Measurements from ENCODE around the gene SCTR. TPM values are rescaled to one million over a fixed set of nuclear protein-coding genes. Genes with fewer than 3 reads are reported as not detected.

Gene SCTR
- total RNA-seq, 1 experiment from 2014 or later = not detected

DNA sequence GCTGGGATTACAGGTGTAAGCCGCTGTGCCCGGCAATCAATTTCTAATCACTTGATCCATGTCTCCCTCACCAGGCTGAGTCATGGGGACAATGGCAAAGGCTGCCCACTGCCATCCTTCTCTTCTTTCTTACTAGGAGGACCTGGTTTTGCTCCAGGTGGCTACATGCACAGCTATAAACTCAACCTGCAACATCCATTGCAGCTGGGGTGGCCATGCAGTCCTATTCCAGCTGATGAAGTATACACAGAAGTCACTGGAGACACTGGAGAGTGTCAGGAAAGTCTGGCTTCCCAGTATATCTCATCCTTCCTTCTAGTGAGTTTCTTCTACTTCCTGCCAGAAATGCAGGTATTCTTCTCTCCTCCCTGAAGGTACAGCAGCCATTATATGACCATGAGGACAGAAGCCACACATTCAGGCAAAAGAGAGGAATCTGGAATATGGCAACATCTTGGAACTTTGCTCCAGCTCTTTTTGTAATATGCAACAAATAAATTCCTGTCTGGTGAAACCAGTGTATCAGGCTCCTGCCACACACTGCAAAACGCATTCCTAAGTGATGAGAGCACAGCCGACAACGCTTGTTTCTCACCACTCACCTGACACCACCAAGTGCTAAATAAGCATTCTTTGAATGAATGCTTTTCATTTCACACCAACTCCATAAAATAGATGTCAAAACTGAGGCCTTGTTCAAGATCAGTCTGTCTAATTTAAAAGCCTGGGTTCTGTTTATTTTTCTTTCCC, 32.3 kb downstream of the SCTR start (continued):
- TF ChIP-seq, protein P1, sequence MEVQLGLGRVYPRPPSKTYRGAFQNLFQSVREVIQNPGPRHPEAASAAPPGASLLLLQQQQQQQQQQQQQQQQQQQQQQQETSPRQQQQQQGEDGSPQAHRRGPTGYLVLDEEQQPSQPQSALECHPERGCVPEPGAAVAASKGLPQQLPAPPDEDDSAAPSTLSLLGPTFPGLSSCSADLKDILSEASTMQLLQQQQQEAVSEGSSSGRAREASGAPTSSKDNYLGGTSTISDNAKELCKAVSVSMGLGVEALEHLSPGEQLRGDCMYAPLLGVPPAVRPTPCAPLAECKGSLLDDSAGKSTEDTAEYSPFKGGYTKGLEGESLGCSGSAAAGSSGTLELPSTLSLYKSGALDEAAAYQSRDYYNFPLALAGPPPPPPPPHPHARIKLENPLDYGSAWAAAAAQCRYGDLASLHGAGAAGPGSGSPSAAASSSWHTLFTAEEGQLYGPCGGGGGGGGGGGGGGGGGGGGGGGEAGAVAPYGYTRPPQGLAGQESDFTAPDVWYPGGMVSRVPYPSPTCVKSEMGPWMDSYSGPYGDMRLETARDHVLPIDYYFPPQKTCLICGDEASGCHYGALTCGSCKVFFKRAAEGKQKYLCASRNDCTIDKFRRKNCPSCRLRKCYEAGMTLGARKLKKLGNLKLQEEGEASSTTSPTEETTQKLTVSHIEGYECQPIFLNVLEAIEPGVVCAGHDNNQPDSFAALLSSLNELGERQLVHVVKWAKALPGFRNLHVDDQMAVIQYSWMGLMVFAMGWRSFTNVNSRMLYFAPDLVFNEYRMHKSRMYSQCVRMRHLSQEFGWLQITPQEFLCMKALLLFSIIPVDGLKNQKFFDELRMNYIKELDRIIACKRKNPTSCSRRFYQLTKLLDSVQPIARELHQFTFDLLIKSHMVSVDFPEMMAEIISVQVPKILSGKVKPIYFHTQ (CRISPR knock-in tag; IDR thresholded peaks at IDR 0.05) = no peak

DNA sequence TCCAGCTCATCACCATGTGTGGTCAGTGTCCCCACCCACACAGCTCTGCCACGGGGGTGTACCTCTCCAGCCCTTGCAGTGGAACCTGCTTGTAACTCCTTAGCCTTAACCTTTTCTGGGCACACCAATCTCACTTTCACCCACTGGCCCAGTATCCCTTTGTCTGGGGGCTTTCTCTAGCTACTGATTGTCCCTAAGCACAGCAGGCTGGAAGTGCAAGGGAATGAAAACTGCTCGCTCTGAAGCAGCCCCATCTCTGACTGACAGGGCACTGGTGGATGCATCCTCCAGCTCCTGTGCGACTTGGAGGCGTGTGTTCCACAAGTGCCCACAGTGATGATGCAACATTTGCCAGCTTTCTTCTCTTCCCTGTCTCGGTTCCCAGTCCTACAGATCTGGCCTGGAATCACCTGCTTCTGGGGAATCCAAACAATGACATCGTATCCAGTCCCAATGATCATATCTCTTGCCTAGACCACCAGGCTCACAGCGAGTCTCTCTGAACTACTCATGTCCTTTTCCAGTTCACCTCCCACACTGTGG, 33.6 kb downstream of the SCTR start:
- ATAC-seq (no peak), DNase-seq (ENCODE audit: low spot score) (no peak)
- Mint-ChIP-seq H3K4me1 (peaks cover 21% of the 10 kb centered on the region), H3K9me3 (no peaks in the 10 kb centered on the region), H3K27me3 (ENCODE audit: low read depth) (peaks cover 2% of the 10 kb centered on the region; the same call in 1 of the 2 replicates), H3K4me3 (no peak overlapping the region), H3K27ac (no peak overlapping the region), H3K36me3 (no peaks in the 10 kb centered on the region)
- CTCF ChIA-PET = interaction anchor here (0.6 to 7.9 kb wide), 3 partner anchors 14 to 136 kb away, joined by 3 to 72 read pairs (median 5); no protein-coding TSS in a partner anchor
- TF ChIP-seq GABPB1 (CRISPR knock-in tag; IDR thresholded peaks at IDR 0.05) (peak; percentile 57), NFYB (CRISPR knock-in tag; conservative IDR thresholded peaks at IDR 0.05; ENCODE audit: low read depth) (no peak), RELA (CRISPR knock-in tag; IDR thresholded peaks at IDR 0.05; ENCODE audit: borderline replicate concordance) (no peak)
- TF ChIP-seq, protein P2, sequence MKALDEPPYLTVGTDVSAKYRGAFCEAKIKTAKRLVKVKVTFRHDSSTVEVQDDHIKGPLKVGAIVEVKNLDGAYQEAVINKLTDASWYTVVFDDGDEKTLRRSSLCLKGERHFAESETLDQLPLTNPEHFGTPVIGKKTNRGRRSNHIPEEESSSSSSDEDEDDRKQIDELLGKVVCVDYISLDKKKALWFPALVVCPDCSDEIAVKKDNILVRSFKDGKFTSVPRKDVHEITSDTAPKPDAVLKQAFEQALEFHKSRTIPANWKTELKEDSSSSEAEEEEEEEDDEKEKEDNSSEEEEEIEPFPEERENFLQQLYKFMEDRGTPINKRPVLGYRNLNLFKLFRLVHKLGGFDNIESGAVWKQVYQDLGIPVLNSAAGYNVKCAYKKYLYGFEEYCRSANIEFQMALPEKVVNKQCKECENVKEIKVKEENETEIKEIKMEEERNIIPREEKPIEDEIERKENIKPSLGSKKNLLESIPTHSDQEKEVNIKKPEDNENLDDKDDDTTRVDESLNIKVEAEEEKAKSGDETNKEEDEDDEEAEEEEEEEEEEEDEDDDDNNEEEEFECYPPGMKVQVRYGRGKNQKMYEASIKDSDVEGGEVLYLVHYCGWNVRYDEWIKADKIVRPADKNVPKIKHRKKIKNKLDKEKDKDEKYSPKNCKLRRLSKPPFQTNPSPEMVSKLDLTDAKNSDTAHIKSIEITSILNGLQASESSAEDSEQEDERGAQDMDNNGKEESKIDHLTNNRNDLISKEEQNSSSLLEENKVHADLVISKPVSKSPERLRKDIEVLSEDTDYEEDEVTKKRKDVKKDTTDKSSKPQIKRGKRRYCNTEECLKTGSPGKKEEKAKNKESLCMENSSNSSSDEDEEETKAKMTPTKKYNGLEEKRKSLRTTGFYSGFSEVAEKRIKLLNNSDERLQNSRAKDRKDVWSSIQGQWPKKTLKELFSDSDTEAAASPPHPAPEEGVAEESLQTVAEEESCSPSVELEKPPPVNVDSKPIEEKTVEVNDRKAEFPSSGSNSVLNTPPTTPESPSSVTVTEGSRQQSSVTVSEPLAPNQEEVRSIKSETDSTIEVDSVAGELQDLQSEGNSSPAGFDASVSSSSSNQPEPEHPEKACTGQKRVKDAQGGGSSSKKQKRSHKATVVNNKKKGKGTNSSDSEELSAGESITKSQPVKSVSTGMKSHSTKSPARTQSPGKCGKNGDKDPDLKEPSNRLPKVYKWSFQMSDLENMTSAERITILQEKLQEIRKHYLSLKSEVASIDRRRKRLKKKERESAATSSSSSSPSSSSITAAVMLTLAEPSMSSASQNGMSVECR (CRISPR knock-in tag; IDR thresholded peaks at IDR 0.05; ENCODE audit: borderline replicate concordance) = no peak
- POLR2A ChIA-PET = no interaction called here

DNA sequence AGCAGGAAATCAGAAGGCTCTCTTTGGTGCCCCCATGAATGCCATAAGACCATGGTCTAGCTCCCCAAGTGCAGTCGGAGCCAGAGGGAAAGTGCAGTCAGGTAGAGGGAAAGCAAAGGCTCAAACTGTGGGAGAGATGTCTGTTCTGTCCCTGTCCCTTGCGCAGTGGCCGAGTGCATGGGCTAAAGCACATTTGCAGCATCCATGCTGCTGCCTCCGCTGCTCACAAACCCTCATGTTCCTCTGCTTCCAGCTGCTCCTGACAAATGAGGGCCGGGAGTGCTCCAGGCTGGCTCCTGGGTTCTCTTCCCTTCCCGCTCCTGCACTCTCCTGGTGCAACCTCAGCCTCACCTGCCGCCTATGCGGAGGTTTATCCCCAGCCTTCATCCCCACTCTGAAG, 34.2 kb downstream of the SCTR start:
- no peak for TF ChIP-seq KAT7 (CRISPR knock-in tag; IDR thresholded peaks at IDR 0.05; ENCODE audit: borderline replicate concordance)
- no peak for TF ChIP-seq NFE2L1 (CRISPR knock-in tag; IDR thresholded peaks at IDR 0.05)
- no peaks in the 10 kb centered on the region for H3K36me3 Mint-ChIP-seq
- H3K27me3 Mint-ChIP-seq (ENCODE audit: low read depth) = no peaks in the 10 kb centered on the region
- H3K4me1 Mint-ChIP-seq = peaks cover 21% of the 10 kb centered on the region
- POLR2A ChIA-PET = no interaction called here
- H3K9me3 Mint-ChIP-seq = no peaks in the 10 kb centered on the region
- ATAC-seq (no peak), DNase-seq (ENCODE audit: low spot score) (no peak)
- no peak overlapping the region for H3K27ac Mint-ChIP-seq
- no peak overlapping the region for H3K4me3 Mint-ChIP-seq
- CTCF ChIA-PET = interaction anchor here (0.6 to 7.9 kb wide), 4 partner anchors 13 to 136 kb away, joined by 3 to 72 read pairs (median 4); no protein-coding TSS in a partner anchor

DNA sequence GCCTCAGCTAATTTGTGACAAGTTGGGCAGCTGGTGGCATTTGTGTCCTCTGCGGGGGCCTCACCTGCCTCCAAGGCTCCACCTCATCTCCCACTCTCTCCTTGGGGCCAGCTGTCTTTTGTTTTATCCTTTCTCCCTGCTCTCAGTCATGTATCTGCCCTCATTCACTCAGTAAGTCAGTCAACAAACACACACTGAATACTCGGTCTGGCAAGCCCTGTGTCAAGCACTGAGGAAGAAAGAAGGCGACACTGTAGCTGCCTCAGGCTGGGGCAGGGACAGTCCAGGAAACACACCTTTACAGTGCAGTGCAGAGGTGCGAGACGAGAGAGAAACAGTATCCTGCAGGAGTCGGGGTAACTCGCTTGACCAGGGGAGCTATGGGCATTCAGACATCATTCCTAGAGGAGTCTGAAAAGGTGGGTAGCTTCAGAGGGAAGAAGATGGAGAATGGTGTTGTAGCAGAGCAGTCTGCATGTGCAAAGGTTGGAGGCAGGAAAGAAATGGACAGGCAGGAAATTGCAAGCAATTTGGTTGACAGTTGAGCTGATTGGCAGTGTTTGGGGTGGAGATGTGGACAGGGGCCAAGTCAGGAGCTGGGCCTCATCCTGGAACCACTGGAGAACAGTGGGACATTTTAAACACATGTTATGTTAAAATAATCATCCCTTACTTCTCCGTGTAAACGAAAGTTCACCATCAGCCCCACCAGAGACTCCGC, 34.9 kb downstream of the SCTR start:
- Mint-ChIP-seq H3K27me3 (ENCODE audit: low read depth) (no peaks in the 10 kb centered on the region), H3K4me3 (no peak overlapping the region), H3K27ac (no peak overlapping the region), H3K36me3 (no peaks in the 10 kb centered on the region), H3K4me1 (peaks cover 21% of the 10 kb centered on the region), H3K9me3 (no peaks in the 10 kb centered on the region)
- DNase-seq (ENCODE audit: low spot score) (no peak), ATAC-seq (no peak)
- CTCF ChIA-PET = interaction anchor here (0.6 to 7.9 kb wide), 5 partner anchors 10 to 608 kb away, joined by 3 to 72 read pairs (median 5); no protein-coding TSS in a partner anchor
- POLR2A ChIA-PET = interaction anchor here (0.5 kb wide), 1 partner anchor 30 kb away, joined by 5 read pairs; no protein-coding TSS in a partner anchor
- TF ChIP-seq, protein P3, sequence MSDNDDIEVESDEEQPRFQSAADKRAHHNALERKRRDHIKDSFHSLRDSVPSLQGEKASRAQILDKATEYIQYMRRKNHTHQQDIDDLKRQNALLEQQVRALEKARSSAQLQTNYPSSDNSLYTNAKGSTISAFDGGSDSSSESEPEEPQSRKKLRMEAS (CRISPR knock-in tag; IDR thresholded peaks at IDR 0.05) = no peak
- TF ChIP-seq TEAD4 (CRISPR knock-in tag; IDR thresholded peaks at IDR 0.05) (no peak), GRHL2 (CRISPR knock-in tag; IDR thresholded peaks at IDR 0.05; ENCODE audit: insufficient replicate concordance, severe bottlenecking) (no peak)
- TF ChIP-seq, protein P4, sequence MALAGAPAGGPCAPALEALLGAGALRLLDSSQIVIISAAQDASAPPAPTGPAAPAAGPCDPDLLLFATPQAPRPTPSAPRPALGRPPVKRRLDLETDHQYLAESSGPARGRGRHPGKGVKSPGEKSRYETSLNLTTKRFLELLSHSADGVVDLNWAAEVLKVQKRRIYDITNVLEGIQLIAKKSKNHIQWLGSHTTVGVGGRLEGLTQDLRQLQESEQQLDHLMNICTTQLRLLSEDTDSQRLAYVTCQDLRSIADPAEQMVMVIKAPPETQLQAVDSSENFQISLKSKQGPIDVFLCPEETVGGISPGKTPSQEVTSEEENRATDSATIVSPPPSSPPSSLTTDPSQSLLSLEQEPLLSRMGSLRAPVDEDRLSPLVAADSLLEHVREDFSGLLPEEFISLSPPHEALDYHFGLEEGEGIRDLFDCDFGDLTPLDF (CRISPR knock-in tag; IDR thresholded peaks at IDR 0.05) = no peak
- TF ChIP-seq, protein P5, sequence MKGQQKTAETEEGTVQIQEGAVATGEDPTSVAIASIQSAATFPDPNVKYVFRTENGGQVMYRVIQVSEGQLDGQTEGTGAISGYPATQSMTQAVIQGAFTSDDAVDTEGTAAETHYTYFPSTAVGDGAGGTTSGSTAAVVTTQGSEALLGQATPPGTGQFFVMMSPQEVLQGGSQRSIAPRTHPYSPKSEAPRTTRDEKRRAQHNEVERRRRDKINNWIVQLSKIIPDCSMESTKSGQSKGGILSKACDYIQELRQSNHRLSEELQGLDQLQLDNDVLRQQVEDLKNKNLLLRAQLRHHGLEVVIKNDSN (CRISPR knock-in tag; IDR thresholded peaks at IDR 0.05) = no peak
- TF ChIP-seq, protein P2 (CRISPR knock-in tag; IDR thresholded peaks at IDR 0.05; ENCODE audit: borderline replicate concordance) = no peak
